HG02973 (cell line): ENCODE data around the gene SPOCK1.
"Not testable (repeated sequence)": the region's sequence is repeated elsewhere in the genome, so short reads cannot be mapped to it uniquely, and the experiment has no call there.

Experiments used
- ATAC-seq: cut with Tn5 transposase; IDR thresholded peaks from one replicate; pipeline ENCODE4 v1.9.1; 2021; ENCODE audit warnings: moderate library complexity; ENCODE audit not compliant: unreplicated experiment

SPOCK1 gene

GRCh38 chr5:137269946-137270345, 229.2 kb downstream of the SPOCK1 start:
- no peak for ATAC-seq

GRCh38 chr5:137269274-137269673, 229.9 kb downstream of the SPOCK1 start:
- ATAC-seq = no peak

DNA sequence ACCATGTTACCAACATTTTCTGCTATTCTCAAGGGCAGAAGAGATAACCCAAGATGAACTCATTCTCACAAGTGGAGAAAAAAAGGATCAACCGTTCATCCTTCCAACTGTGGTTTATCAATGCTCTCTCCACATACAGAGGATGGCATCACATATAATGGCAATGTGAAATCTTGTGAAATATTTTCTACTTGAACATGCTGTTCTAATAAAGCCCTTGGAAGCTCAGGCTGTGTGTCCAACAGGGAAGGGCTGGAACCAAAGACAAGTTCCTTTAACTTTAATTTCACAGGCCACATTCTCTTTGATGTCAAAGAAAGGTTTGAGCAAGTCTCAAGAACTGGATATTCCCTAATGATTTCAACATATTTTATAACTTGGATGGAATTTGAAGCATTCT, 230.5 kb downstream of the SPOCK1 start:
- ATAC-seq = no peak

DNA sequence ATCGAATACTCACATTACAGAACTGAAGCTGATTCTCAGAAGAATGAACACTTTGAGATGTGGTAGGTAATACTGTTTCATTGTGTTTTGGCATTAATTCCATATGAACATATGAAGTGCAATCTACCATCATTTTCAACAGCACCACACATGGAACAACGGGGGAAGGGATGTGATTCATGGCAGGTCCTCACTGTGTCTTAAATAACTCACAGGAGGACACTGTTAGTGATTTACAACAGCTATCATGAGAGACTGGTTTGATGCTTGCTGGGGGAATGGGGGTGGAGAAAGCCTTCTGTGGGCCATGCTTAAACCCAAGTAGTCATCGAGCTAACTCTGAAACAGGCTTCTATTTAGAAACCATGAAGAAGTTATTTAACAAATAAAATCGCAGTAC, 232.9 kb downstream of the SPOCK1 start:
- no peak for ATAC-seq

DNA sequence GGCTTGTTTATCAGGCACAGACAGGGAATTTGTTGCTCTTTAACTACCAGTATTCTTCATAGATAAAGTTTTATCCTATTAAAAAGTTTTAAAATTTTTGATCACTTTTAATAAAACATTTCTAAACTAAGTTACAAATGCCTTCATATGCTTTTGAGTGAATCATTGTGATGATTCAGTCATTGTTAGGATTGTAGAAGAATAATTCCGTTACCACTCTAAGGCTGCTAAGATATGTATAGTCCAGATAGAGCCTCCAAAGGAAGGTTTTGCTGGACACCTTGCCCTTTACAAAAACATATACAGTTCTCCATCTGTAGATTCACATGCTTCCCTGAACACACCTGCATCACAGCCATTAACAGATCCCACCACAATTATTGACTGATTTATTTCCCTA, 233.7 kb downstream of the SPOCK1 start:
- no peak for ATAC-seq

GRCh38 chr5:137264573-137264972, 234.6 kb downstream of the SPOCK1 start:
- no peak for ATAC-seq

DNA sequence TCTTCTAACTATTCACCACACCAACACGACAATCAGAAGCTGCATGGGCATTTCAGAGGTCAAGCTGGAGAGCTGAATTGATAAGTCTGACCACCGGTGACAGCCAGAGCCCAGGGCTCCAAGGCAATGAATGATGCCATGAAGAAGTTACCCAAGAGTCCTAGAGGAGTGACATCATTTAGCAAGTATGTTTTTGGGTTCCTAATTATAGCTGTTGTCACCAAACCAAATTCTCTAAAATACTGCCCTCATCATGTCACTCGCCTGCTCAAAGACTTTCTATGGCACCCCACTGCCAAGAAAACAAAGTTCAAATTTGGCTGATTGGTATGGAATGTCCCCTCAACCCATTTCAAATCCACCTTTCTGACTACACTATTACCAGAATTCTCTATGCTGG, 235.1 kb downstream of the SPOCK1 start:
- ATAC-seq = no peak

DNA sequence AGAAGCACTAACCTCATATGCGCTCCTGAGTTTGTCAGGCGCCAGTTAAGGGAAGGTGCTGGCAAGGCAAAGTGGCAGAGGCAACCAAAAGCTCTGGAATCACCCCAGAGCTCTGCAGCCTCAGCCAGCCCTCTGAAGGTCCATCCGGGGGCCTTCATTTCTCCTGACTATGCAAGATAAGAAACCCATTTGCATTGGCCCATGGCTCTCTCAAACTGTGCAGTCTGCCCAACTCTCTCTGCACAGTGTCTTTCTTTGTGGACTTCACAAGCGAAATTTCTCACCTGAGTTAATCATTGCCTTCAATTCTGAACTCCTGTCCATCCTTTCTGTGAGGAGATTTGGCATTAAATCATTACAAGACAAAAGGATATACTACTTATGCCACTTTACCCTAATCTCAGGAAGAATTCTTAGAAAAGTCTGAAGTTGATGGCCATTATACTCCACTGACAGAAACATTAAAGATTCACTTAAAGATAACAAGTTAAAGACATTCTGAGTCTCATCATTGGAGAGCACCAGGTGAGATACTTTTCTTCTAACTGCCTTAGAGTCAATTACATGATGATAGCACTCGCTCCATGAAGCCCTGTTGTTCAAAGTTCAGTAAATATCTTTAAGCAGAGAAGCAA, 235.6 kb downstream of the SPOCK1 start:
- ATAC-seq = no peak

DNA sequence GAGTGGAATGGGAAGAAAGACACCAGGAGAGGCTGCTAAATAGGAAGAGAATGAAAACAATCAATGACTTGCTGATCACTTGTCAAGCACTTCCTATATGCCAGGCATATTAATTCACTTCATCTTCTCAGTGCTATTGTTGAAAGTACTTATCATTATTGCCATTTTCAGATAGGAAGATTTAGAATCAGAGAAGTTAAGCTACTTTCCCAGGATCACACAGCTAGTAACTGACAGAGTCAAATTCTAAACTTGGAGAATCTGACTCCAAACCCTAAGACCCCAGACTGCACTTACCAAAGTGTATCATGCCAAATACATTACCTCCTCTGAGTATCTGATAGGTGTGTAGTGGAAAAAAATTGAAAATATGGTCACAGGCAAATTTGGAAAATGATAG, 236.3 kb downstream of the SPOCK1 start:
- ATAC-seq = no peak

- no peak for ATAC-seq
Observed at GRCh38 chr5:137260820-137261695, 238.1 kb downstream of the SPOCK1 start.

DNA sequence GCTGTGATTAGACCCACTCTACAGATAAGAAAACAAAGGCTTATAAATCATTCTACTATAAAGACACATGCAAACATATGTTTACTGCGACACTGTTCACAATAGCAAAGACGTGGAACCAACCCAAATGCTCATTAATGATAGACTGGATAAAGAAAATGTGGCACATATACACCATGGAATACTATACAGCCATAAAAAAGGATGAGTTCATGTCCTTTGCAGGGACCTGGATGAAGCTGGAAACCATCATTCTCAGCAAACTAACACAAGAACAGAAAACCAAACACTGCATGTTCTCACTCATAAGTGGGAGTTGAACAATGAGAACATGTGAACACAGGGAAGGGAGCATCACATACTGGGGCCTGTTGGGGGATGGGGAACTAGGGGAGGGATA, 240.0 kb downstream of the SPOCK1 start:
- not testable (repeated sequence) for ATAC-seq

GRCh38 chr5:137254119-137255090, 244.7 kb downstream of the SPOCK1 start:
- no peak for ATAC-seq

DNA sequence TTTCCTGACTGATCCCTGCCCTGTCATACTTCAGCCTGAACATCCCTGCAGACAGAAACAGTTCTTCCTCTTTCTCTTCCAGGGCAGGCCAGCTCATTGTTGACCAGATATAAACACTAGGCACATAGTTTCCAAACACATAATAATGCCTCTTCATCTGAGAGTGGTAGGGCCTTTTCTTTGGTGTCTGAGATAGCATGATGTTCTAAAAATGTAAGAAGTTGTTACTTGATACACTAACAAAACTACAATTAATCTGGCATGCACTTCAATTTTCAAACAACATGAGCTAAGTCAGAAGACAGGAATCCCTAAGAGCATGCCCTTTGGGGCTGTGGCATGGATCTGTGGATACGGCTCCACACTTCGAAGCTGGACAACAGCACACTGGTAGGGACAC, 246.6 kb downstream of the SPOCK1 start:
- ATAC-seq = no peak

DNA sequence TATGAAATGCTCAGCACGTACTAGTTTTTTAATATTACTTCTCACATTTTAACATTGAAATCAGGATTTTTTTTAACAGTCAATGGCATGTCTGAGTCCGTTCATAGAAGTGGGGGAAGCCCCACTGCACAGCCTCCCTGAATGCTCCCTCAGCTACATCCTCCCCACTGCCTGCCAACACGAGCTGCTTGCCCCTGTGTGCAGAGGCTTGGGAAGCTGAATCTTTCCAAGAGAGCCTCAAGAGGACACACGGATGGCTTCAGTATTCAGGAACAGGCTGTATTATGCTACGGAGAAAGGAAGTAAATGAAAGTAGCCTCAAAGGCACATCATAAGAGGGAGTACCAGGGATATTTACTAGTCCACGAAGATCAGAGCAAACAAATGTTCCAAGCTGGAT, 248.7 kb downstream of the SPOCK1 start:
- ATAC-seq = no peak

DNA sequence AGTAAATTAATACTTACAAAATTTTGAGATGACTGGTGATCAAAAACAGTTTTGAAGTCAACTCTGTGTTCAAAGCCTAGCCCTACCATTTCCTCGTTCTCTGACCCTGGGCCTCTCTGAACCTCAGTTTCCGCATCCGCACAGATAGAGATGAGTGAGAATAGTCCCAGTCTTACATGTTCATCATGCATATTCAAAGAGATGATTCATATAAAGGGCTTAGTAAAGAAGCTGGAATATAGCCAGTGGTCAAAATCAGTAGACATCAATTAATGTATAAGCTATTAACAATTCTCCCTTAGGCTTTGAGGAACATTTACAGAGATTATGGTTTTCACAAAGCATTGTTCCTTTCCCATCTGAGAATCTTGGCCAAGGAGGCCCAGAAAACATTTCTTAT, 250.6 kb downstream of the SPOCK1 start:
- ATAC-seq = no peak

GRCh38 chr5:137245438-137245837, 253.7 kb downstream of the SPOCK1 start:
- ATAC-seq = no peak

GRCh38 chr5:137240285-137240684, 258.8 kb downstream of the SPOCK1 start:
- ATAC-seq = no peak

DNA sequence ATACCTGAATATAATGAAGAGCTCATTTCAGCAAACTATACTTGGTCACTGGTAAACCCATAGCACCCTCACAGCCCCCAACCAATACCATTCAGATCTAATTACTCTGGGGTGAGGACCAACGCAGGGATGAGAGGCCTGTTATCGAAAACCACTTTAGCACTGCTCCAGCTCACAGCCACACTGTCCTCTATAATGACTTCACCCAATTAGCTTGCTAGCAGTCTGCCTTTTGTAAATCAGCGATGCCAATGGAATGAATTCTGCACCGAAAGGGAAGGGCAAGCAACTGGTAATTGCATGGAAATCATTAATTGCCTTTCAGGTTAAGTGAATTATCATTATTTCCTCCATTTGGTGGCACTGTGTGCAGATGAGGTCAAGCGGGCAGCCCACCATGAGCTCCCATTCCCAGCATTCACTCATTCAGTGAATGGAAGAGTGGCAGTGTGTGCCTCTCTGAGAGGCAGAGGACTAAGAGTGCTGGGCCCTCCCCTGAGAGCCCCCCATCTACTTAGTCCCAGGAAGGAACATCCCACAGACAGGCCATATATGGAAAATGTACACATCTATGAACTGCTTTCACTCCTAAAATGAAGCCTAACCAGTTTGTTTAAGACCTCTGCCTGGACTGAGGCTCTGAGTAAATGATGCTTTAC, 262.1 kb downstream of the SPOCK1 start:
- no peak for ATAC-seq

DNA sequence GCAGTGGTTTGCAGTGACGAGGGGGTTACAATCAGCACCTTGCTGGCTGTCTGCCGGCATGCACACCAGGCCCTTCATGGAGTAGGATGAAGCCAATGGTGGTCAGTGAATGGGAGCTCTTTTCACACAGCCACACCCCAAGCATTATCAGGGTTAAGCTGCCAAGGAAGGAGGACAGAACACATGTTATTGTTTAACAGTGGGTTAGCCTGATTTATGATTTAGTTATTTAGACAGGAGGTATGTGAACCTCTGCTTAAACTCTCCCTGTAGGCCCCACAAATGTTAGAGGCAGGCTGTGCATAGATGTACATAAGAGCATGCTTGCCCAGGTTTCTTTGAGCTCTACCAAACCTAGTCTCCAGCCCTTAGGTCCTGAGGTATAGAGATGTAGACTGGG, 262.9 kb downstream of the SPOCK1 start:
- no peak for ATAC-seq

- no peak for ATAC-seq
Observed at GRCh38 chr5:137234973-137235943, 263.9 kb downstream of the SPOCK1 start.
